HepG2 (cell line): ENCODE measurements around the gene TCERG1. TPM values are rescaled to one million over a fixed set of nuclear protein-coding genes. Genes with fewer than 3 reads are reported as not detected.
A peak's percentile ranks its signal among the peaks of the same experiment; 100 is the strongest.

Source experiments
- ATAC-seq: fragments of 200-7000 bp; cut with Tn5 transposase; 3 replicates; pipeline ENCODE4 v1.9.1; 2020; ENCODE audit warnings: mild to moderate bottlenecking, moderate library complexity
- BruUV-seq: library from RNA; stranded (reverse); fragments of 400-500 nt; replicated peaks from 2 replicates; lab custom pipeline; 2021; lab: Mats Ljungman, UMichigan
- CTCF ChIA-PET: fragments of 300-600 bp; formaldehyde crosslinking; extraction: SDS; loops from one replicate; lab custom pipeline; 2021; ENCODE audit warnings: low total read pairs, inconsistent platforms, low intra/inter-chr PET ratio; lab: Yijun Ruan, JAX
- POLR2A ChIA-PET: fragments of 350-600 bp; sonication (Branson Sonifier 250); formaldehyde crosslinking; loops from one replicate; lab custom pipeline; 2020; ENCODE audit warnings: antibody characterized with exemption, inconsistent platforms; lab: Yijun Ruan, JAX
- DNase-seq: peaks from one replicate; pipeline ENCODE4 v3.0.0-alpha.2; 2015; ENCODE audit warnings: low spot score
- FAIRE-seq: peaks from 3 replicates; lab custom pipeline; 2011; peaks lifted over from hg19 to GRCh38; lab: Jason Lieb, UNC
- H2AFZ ChIP-seq: one replicate; pipeline ENCODE4 v1.6.1; 2011; ENCODE audit warnings: low read length, inconsistent platforms
- H3K27ac ChIP-seq: fragments of 300-600 bp; 3 replicates; pipeline ENCODE4 v1.8.0; 2011; ENCODE audit warnings: mixed run types, mild to moderate bottlenecking, mixed read lengths, low read length, inconsistent platforms; ENCODE audit not compliant: insufficient read depth; ENCODE audit errors: extremely low read length
- H3K27me3 ChIP-seq, 2 experiments: fragments of 200-600 bp in 1 of 2; 2 replicates in 1 of 2; 3 replicates in 1 of 2; pipeline versions ENCODE4 v1.6.0 to v1.8.0; 2011; ENCODE audit warnings: low read length in 2 of 2, mild to moderate bottlenecking in 2 of 2, moderate library complexity in 2 of 2, inconsistent platforms in 1 of 2; ENCODE audit not compliant: insufficient read depth in 2 of 2, control insufficient read depth in 1 of 2
- H3K36me3 ChIP-seq, 2 experiments: fragments of 200-600 bp in 1 of 2; replicated peaks in 1 of 2; 2 replicates in 1 of 2; 3 replicates in 1 of 2; pipeline versions ENCODE4 v1.5.1 to v1.8.0; 2011; ENCODE audit warnings: low read length in 2 of 2, inconsistent platforms in 1 of 2; ENCODE audit not compliant: insufficient read depth in 2 of 2, control insufficient read depth in 1 of 2
- H3K4me1 ChIP-seq: 2 replicates; pipeline ENCODE4 v1.5.1; 2012; ENCODE audit warnings: low read length, inconsistent platforms; ENCODE audit not compliant: insufficient read depth
- H3K4me2 ChIP-seq: 2 replicates; pipeline ENCODE4 v1.6.0; 2011; ENCODE audit warnings: low read depth, low read length, inconsistent platforms
- H3K4me3 ChIP-seq, 3 experiments: fragments of 200-600 bp in 1 of 3; sonication (generic), shearing (Covaris generic) in 1 of 3; replicated peaks in 1 of 3; 2 replicates each; pipeline ENCODE4 v1.5.1; 2011 to 2016; ENCODE audit warnings: low read length in 3 of 3, inconsistent platforms in 2 of 3, low read depth in 2 of 3, mild to moderate bottlenecking in 2 of 3, control low read depth in 1 of 3, mixed read lengths in 1 of 3; ENCODE audit not compliant: insufficient read depth in 1 of 3
- H3K79me2 ChIP-seq: one replicate; pipeline ENCODE4 v1.6.1; 2011; ENCODE audit warnings: low read length, inconsistent platforms; ENCODE audit not compliant: insufficient read depth
- H3K9ac ChIP-seq: 2 replicates; pipeline ENCODE4 v1.6.0; 2011; ENCODE audit warnings: mild to moderate bottlenecking, low read depth, low read length, inconsistent platforms; ENCODE audit not compliant: insufficient read depth
- H3K9me3 ChIP-seq: 2 replicates; pipeline ENCODE4 v1.5.1; 2012; ENCODE audit warnings: mild to moderate bottlenecking, low read length
- H4K20me1 ChIP-seq: 2 replicates; pipeline ENCODE4 v1.6.0; 2011; ENCODE audit warnings: inconsistent platforms, mild to moderate bottlenecking, low read length, moderate library complexity; ENCODE audit not compliant: insufficient read depth
- ATF2 ChIP-seq: sonication (generic); formaldehyde crosslinking; IDR thresholded peaks from 2 replicates; pipeline ENCODE4 v1.4.0; 2020; ENCODE audit warnings: missing genetic modification reagents
- CEBPG ChIP-seq: IDR thresholded peaks from 2 replicates; pipeline ENCODE4 v1.6.1; 2016
- GMEB1 ChIP-seq: sonication (generic); formaldehyde crosslinking; IDR thresholded peaks from 2 replicates; pipeline ENCODE4 v1.5.1; 2020; ENCODE audit warnings: missing genetic modification reagents, mild to moderate bottlenecking, borderline replicate concordance
- NFIB ChIP-seq: sonication (generic); formaldehyde crosslinking; IDR thresholded peaks from 2 replicates; pipeline ENCODE4 v1.9.0; 2021; ENCODE audit warnings: missing genetic modification reagents, mild to moderate bottlenecking, borderline replicate concordance
- PHF5A ChIP-seq: IDR thresholded peaks from one replicate; pipeline ENCODE4 v1.6.1; 2018; ENCODE audit warnings: low read depth, missing genetic modification reagents; ENCODE audit not compliant: unreplicated experiment
- RBM22 ChIP-seq: fragments of 200-400 bp; formaldehyde crosslinking; optimal IDR thresholded peaks from 2 replicates; pipeline ENCODE3; 2017; ENCODE audit warnings: mild to moderate bottlenecking, low read length, moderate library complexity
- SALL2 ChIP-seq: sonication (generic); formaldehyde crosslinking; IDR thresholded peaks from 2 replicates; pipeline ENCODE4 v1.8.1; 2023; ENCODE audit warnings: mild to moderate bottlenecking, missing genetic modification reagents, inconsistent platforms
- ZBTB49 ChIP-seq: sonication (generic); formaldehyde crosslinking; IDR thresholded peaks from 2 replicates; pipeline ENCODE4 v1.4.0; 2020; ENCODE audit warnings: missing genetic modification reagents, borderline replicate concordance
- ZNF263 ChIP-seq: sonication (generic); formaldehyde crosslinking; IDR thresholded peaks from 2 replicates; pipeline ENCODE4 v1.4.0; 2020; ENCODE audit warnings: missing genetic modification reagents
- ZNF660 ChIP-seq: sonication (generic); formaldehyde crosslinking; IDR thresholded peaks from 2 replicates; pipeline ENCODE4 v1.5.1; 2020; ENCODE audit warnings: mild to moderate bottlenecking, low read depth, missing genetic modification reagents, borderline replicate concordance
- ZNF709 ChIP-seq: sonication (generic); formaldehyde crosslinking; IDR thresholded peaks from 2 replicates; pipeline ENCODE4 v1.5.0; 2020; ENCODE audit warnings: mild to moderate bottlenecking, missing genetic modification reagents
- ZNF747 ChIP-seq: sonication (generic); formaldehyde crosslinking; IDR thresholded peaks from 2 replicates; pipeline ENCODE4 v1.8.1; 2023; ENCODE audit warnings: missing genetic modification reagents, mild to moderate bottlenecking, borderline replicate concordance
- WGBS: methylation state at CpG from one replicate; pipeline ENCODE4 v1.1.6; 2017; ENCODE audit warnings: low lambda C conversion rate; 5-methylcytosine and 5-hydroxymethylcytosine counted together
- in situ Hi-C: cut with HindIII; loops from 2 replicates; pipeline ENCODE4 v1.10.0; 2017; ENCODE audit warnings: low pct_unique_long_range_greater_than_20kb; ENCODE audit not compliant: extremely low pct_ligation_motif_present
- intact Hi-C: fragments of 100-400 bp; cut with micrococcal nuclease; formaldehyde crosslinking; loops from one replicate; pipeline ENCODE4 v1.10.0; 2022; ENCODE audit not compliant: unreplicated experiment
- polyA plus RNA-seq, 8 experiments: library from polyadenylated mRNA; depleted of rRNA in 3 of 8; stranded (reverse) in 7 of 8; unstranded in 1 of 8; fragments of >200 nt; fragmentation: Illumina TruSeq in 4 of 8; extraction: Trizol in 4 of 8; gene quantifications; 2 replicates each; pipeline versions ENCODE4 v1.2.1 to v1.2.3, GENCODE V29; 2011 to 2016; ENCODE audit warnings: low read depth in 4 of 8, missing spikeins in 1 of 8, mixed read lengths in 1 of 8; ENCODE audit not compliant: insufficient read depth in 1 of 8
- total RNA-seq, 5 experiments: library from RNA; depleted of rRNA; stranded (reverse); fragments of >200 nt; fragmentation: Illumina TruSeq; extraction: Trizol; gene quantifications; 2 replicates each; pipeline ENCODE4 v1.2.3, GENCODE V29; 2016; ENCODE audit warnings: low read depth in 1 of 5
- TF ChIP-seq, protein P1 (sequence below): sonication (generic); formaldehyde crosslinking; IDR thresholded peaks from 2 replicates; pipeline ENCODE4 v1.4.0; 2020; ENCODE audit warnings: mild to moderate bottlenecking, missing genetic modification reagents

The TCERG1 gene
- total and polyA plus RNA-seq, 2 of the 13 experiments (the other 11 are each of a cell fraction or from before 2014, with no cell fraction given) = 71.7 to 86.6 TPM

GRCh38 chr5:146507428-146507827, 60.3 kb downstream of the TCERG1 start:
- Histone ChIP-seq H3K9me3 (no peaks in the 10 kb centered on the region), H3K79me2 (no peaks in the 10 kb centered on the region), H3K36me3 (peaks cover 12 to 80% of the 10 kb centered on the region in 2 experiments), H3K4me2 (no peak overlapping the region), H3K4me1 (no peaks in the 10 kb centered on the region), H2AFZ (no peak overlapping the region), H3K4me3 (no peak overlapping the region), H3K27ac (no peak overlapping the region), H4K20me1 (no peaks in the 10 kb centered on the region), H3K9ac (no peak overlapping the region), H3K27me3 (no peaks in the 10 kb centered on the region)
- POLR2A ChIA-PET = no interaction called here
- CTCF ChIA-PET = no interaction called here
- no peak for DNase-seq
- in situ Hi-C loops = no loop called here
- no peak for FAIRE-seq
- intact Hi-C loops = no loop called here
- no peak for ATAC-seq
- TF ChIP-seq PHF5A (CRISPR knock-in tag) = no peak
- TF ChIP-seq ZNF709 (CRISPR knock-in tag) = no peak
- TF ChIP-seq ZNF660 (CRISPR knock-in tag) = no peak
- 97% methylated on average over 5 of the region's 5 CpGs for WGBS
- no TSS peak for BruUV-seq

DNA sequence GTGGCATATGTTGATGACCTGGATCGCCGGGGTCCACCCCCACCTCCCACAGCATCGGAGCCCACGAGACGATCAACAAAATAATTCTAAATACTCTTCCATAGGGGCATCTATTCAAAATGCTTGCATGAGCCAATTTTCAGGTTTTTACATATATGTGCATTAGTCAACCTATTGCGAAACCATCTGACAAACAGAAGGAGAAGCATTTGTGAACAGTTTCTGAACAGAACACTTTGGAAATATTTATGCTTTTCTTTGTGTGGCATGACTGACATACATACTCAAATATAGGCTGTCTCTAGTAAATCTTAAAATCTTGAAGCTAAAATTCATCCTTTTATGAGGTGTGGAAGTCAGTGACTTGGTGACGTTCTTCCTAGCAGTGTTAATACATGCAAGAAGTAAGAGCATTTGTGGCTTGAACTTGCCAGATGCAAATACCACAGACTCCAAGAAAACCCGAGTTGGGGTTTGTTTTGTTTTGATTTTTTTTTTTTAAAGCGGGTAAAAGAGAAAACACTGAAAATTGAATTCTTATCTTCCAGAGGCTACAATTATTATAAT, 63.5 kb downstream of the TCERG1 start:
- in situ Hi-C loops (no loop called here), intact Hi-C loops (no loop called here)
- ChIA-PET CTCF (no interaction called here), POLR2A (no interaction called here)
- BruUV-seq = TSS peak; percentile 46
- no peaks in the 10 kb centered on the region for H3K27me3 ChIP-seq
- H4K20me1 ChIP-seq = no peaks in the 10 kb centered on the region
- FAIRE-seq (no peak), ATAC-seq (no peak), DNase-seq (no peak)
- H3K27ac ChIP-seq = no peak overlapping the region
- no peaks in the 10 kb centered on the region for H3K4me1 ChIP-seq
- 95% methylated on average over 9 of the region's 9 CpGs for WGBS
- no peak overlapping the region for H2AFZ ChIP-seq
- H3K4me3 ChIP-seq = no peak overlapping the region
- no peaks in the 10 kb centered on the region for H3K79me2 ChIP-seq
- no peaks in the 10 kb centered on the region for H3K9me3 ChIP-seq
- H3K36me3 ChIP-seq = peaks cover 7 to 55% of the 10 kb centered on the region in 2 experiments
- H3K9ac ChIP-seq = no peak overlapping the region
- no peak overlapping the region for H3K4me2 ChIP-seq
- TF ChIP-seq, protein P1, sequence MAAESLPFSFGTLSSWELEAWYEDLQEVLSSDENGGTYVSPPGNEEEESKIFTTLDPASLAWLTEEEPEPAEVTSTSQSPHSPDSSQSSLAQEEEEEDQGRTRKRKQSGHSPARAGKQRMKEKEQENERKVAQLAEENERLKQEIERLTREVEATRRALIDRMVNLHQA (CRISPR knock-in tag) = no peak
- TF ChIP-seq GMEB1 (CRISPR knock-in tag) (no peak), ZNF747 (no peak), CEBPG (peak; percentile 59), ZBTB49 (CRISPR knock-in tag) (no peak), SALL2 (CRISPR knock-in tag) (no peak), ATF2 (CRISPR knock-in tag) (no peak), NFIB (no peak), ZNF263 (CRISPR knock-in tag) (no peak), RBM22 (peak; percentile 45)
